WTC11 (cell line): ENCODE data around the gene EOMES. TPM values are rescaled to one million over a fixed set of nuclear protein-coding genes. Genes with fewer than 3 reads are reported as not detected.

Experiments used
- ATAC-seq: fragments of 200-7000 bp; cut with Tn5 transposase; 2 replicates; pipeline ENCODE4 v1.10.0; 2021; ENCODE audit warnings: mild to moderate bottlenecking, moderate library complexity
- CTCF ChIA-PET: fragments of 300-600 bp; sonication (Branson Sonifier 250); formaldehyde crosslinking; loops from one replicate; lab custom pipeline; 2021; ENCODE audit warnings: antibody characterized with exemption; lab: Charles Lee
- POLR2A ChIA-PET: fragments of 350-600 bp; sonication (Branson Sonifier 250); formaldehyde crosslinking; loops from one replicate; lab custom pipeline; 2021; ENCODE audit warnings: antibody characterized with exemption; lab: Charles Lee
- DNase-seq: peaks from one replicate; pipeline ENCODE4 v3.0.0; 2021; ENCODE audit warnings: low spot score
- H3K27ac Mint-ChIP-seq: 2 replicates; pipeline ENCODE4 v1.8.0; 2021; ENCODE audit warnings: mixed read lengths
- H3K27me3 Mint-ChIP-seq: 2 replicates; pipeline ENCODE4 v1.8.0; 2021; ENCODE audit warnings: low read depth, mild to moderate bottlenecking, moderate library complexity, mixed read lengths
- H3K36me3 Mint-ChIP-seq: 2 replicates; pipeline ENCODE4 v1.8.0; 2021; ENCODE audit warnings: mixed read lengths
- H3K4me1 Mint-ChIP-seq: 2 replicates; pipeline ENCODE4 v1.8.0; 2022; ENCODE audit warnings: mixed read lengths
- H3K4me3 Mint-ChIP-seq: 2 replicates; pipeline ENCODE4 v1.8.0; 2021; ENCODE audit warnings: mild to moderate bottlenecking, moderate library complexity, mixed read lengths
- H3K9me3 Mint-ChIP-seq: 2 replicates; pipeline ENCODE4 v1.8.0; 2021; ENCODE audit warnings: mixed read lengths
- ATF3 ChIP-seq: sonication (generic); formaldehyde crosslinking; conservative IDR thresholded peaks from 2 replicates; pipeline ENCODE4 v1.8.1; 2022; ENCODE audit warnings: mild to moderate bottlenecking, missing genetic modification reagents
- ELF4 ChIP-seq: sonication (generic); formaldehyde crosslinking; IDR thresholded peaks from 2 replicates; pipeline ENCODE4 v1.8.1; 2022; ENCODE audit warnings: low read depth, mild to moderate bottlenecking, moderate library complexity, missing genetic modification reagents
- EMX1 ChIP-seq: fragments of 250-450 bp; sonication (Bioruptor Pico); IDR thresholded peaks from 2 replicates; pipeline ENCODE4 v1.8.0; 2021; ENCODE audit warnings: mild to moderate bottlenecking
- ESRRA ChIP-seq: sonication (generic); formaldehyde crosslinking; IDR thresholded peaks from 2 replicates; pipeline ENCODE4 v1.8.1; 2022; ENCODE audit warnings: mild to moderate bottlenecking, missing genetic modification reagents, borderline replicate concordance
- ETV6 ChIP-seq: sonication (generic); formaldehyde crosslinking; IDR thresholded peaks from 2 replicates; pipeline ENCODE4 v1.8.1; 2022; ENCODE audit warnings: mild to moderate bottlenecking, missing genetic modification reagents
- HMGA2 ChIP-seq: fragments of 250-450 bp; sonication (Bioruptor Pico); IDR thresholded peaks from 2 replicates; pipeline ENCODE4 v1.4.0; 2021; ENCODE audit warnings: mild to moderate bottlenecking, moderate library complexity
- JUN ChIP-seq: sonication (generic); formaldehyde crosslinking; IDR thresholded peaks from 2 replicates; pipeline ENCODE4 v1.8.0; 2023; ENCODE audit warnings: mild to moderate bottlenecking, missing genetic modification reagents
- MLX ChIP-seq: sonication (generic); formaldehyde crosslinking; IDR thresholded peaks from 2 replicates; pipeline ENCODE4 v1.8.1; 2023; ENCODE audit warnings: mild to moderate bottlenecking, missing genetic modification reagents, moderate library complexity
- NFYB ChIP-seq: sonication (generic); formaldehyde crosslinking; conservative IDR thresholded peaks from 2 replicates; pipeline ENCODE4 v1.8.0; 2022; ENCODE audit warnings: low read depth, missing genetic modification reagents
- PRRX2 ChIP-seq: fragments of 250-450 bp; sonication (Bioruptor Pico); IDR thresholded peaks from 2 replicates; pipeline ENCODE4 v1.8.0; 2021; ENCODE audit warnings: mild to moderate bottlenecking
- TEAD1 ChIP-seq: sonication (generic); formaldehyde crosslinking; IDR thresholded peaks from 2 replicates; pipeline ENCODE4 v1.8.0; 2022; ENCODE audit warnings: mild to moderate bottlenecking, missing genetic modification reagents
- TP53 ChIP-seq: sonication (generic); formaldehyde crosslinking; IDR thresholded peaks from 2 replicates; pipeline ENCODE4 v1.8.1; 2023; ENCODE audit warnings: mild to moderate bottlenecking, missing genetic modification reagents
- ZMAT4 ChIP-seq: fragments of 250-450 bp; sonication (Bioruptor Pico); IDR thresholded peaks from 2 replicates; pipeline ENCODE4 v1.9.0; 2021; ENCODE audit warnings: mild to moderate bottlenecking
- ZNF317 ChIP-seq: sonication (generic); formaldehyde crosslinking; IDR thresholded peaks from 2 replicates; pipeline ENCODE4 v1.8.1; 2023; ENCODE audit warnings: low read depth, mild to moderate bottlenecking, moderate library complexity, missing genetic modification reagents, borderline replicate concordance
- total RNA-seq: library from RNA; stranded (reverse); gene quantifications from 3 replicates; pipeline ENCODE4 v1.2.3, GENCODE V29; 2021
- TF ChIP-seq, protein P1 (sequence below): sonication (generic); formaldehyde crosslinking; IDR thresholded peaks from 2 replicates; pipeline ENCODE4 v1.8.1; 2023; ENCODE audit warnings: mild to moderate bottlenecking, moderate library complexity, missing genetic modification reagents
- TF ChIP-seq, protein P2 (sequence below): fragments of 250-450 bp; sonication (Bioruptor Pico); IDR thresholded peaks from 2 replicates; pipeline ENCODE4 v2.1.2; 2022; ENCODE audit warnings: mild to moderate bottlenecking, moderate library complexity
- TF ChIP-seq, protein P3 (sequence below): sonication (generic); formaldehyde crosslinking; IDR thresholded peaks from 2 replicates; pipeline ENCODE4 v1.8.0; 2022; ENCODE audit warnings: missing genetic modification reagents
- TF ChIP-seq, protein P4 (sequence below): sonication (generic); formaldehyde crosslinking; IDR thresholded peaks from 2 replicates; pipeline ENCODE4 v1.8.0; 2022; ENCODE audit warnings: mild to moderate bottlenecking, missing genetic modification reagents
- TF ChIP-seq, protein P5 (sequence below): sonication (generic); formaldehyde crosslinking; IDR thresholded peaks from 2 replicates; pipeline ENCODE4 v1.8.0; 2022; ENCODE audit warnings: mild to moderate bottlenecking, missing genetic modification reagents

EOMES gene
- total RNA-seq, 1 experiment from 2014 or later: 1.4 TPM

DNA sequence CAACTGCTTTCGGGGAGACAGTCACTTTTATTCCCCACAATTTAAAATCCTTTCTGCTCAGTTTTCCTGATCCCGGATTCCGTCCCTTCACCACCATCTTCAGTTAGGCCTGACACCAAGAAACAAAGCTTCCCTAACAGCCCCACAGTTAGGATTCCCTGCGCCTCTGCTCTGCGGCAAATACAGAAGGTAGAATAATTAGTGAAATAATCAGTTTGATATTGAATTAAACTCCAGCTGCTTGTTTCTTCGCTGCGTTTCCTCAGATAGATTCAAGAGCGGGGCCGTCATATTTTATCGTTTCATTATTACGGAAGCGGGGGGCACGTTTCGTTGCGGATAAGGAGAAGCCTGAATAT, 1.3 kb upstream of the EOMES start:
- Mint-ChIP-seq H3K9me3 (no peaks in the 10 kb centered on the region), H3K36me3 (no peaks in the 10 kb centered on the region), H3K4me3 (peak overlapping the region; percentile 85), H3K27me3 (peaks cover 94% of the 10 kb centered on the region), H3K4me1 (peaks cover 78% of the 10 kb centered on the region), H3K27ac (no peak overlapping the region)
- POLR2A ChIA-PET: no interaction called here
- CTCF ChIA-PET: interaction anchor here (1.2 to 5.3 kb wide), 6 partner anchors 8 to 626 kb away, joined by 3 to 120 read pairs (median 6); partner anchors contain the start of genes AZI2, NEK10 and ZCWPW2
- DNase-seq (no peak), ATAC-seq (no peak)
- TF ChIP-seq TEAD1 (CRISPR knock-in tag): no peak
- TF ChIP-seq, protein P1, sequence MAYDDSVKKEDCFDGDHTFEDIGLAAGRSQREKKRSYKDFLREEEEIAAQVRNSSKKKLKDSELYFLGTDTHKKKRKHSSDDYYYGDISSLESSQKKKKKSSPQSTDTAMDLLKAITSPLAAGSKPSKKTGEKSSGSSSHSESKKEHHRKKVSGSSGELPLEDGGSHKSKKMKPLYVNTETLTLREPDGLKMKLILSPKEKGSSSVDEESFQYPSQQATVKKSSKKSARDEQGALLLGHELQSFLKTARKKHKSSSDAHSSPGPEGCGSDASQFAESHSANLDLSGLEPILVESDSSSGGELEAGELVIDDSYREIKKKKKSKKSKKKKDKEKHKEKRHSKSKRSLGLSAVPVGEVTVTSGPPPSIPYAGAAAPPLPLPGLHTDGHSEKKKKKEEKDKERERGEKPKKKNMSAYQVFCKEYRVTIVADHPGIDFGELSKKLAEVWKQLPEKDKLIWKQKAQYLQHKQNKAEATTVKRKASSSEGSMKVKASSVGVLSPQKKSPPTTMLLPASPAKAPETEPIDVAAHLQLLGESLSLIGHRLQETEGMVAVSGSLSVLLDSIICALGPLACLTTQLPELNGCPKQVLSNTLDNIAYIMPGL (CRISPR knock-in tag): no peak
- no peak for TF ChIP-seq ELF4 (CRISPR knock-in tag)
- no peak for TF ChIP-seq NFYB (CRISPR knock-in tag)
- TF ChIP-seq, protein P2, sequence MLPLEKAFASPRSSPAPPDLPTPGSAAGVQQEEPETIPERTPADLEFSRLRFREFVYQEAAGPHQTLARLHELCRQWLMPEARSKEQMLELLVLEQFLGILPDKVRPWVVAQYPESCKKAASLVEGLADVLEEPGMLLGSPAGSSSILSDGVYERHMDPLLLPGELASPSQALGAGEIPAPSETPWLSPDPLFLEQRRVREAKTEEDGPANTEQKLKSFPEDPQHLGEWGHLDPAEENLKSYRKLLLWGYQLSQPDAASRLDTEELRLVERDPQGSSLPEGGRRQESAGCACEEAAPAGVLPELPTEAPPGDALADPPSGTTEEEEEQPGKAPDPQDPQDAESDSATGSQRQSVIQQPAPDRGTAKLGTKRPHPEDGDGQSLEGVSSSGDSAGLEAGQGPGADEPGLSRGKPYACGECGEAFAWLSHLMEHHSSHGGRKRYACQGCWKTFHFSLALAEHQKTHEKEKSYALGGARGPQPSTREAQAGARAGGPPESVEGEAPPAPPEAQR (CRISPR knock-in tag): no peak
- no peak for TF ChIP-seq MLX (CRISPR knock-in tag)
- TF ChIP-seq PRRX2: no peak

GRCh38 chr3:27723001-27723445, 900 bp upstream of the EOMES start:
- Mint-ChIP-seq H3K27me3 (peaks cover 94% of the 10 kb centered on the region), H3K4me3 (peak overlapping the region; percentile 85), H3K9me3 (no peaks in the 10 kb centered on the region), H3K4me1 (peaks cover 78% of the 10 kb centered on the region), H3K36me3 (no peaks in the 10 kb centered on the region), H3K27ac (no peak overlapping the region)
- CTCF ChIA-PET: interaction anchor here (0.6 to 5.3 kb wide), 6 partner anchors 9 to 626 kb away, joined by 3 to 120 read pairs (median 6); partner anchors contain the start of genes AZI2, NEK10 and ZCWPW2
- TF ChIP-seq ZMAT4 (CRISPR knock-in tag) (no peak), ATF3 (CRISPR knock-in tag) (no peak)
- TF ChIP-seq, protein P3, sequence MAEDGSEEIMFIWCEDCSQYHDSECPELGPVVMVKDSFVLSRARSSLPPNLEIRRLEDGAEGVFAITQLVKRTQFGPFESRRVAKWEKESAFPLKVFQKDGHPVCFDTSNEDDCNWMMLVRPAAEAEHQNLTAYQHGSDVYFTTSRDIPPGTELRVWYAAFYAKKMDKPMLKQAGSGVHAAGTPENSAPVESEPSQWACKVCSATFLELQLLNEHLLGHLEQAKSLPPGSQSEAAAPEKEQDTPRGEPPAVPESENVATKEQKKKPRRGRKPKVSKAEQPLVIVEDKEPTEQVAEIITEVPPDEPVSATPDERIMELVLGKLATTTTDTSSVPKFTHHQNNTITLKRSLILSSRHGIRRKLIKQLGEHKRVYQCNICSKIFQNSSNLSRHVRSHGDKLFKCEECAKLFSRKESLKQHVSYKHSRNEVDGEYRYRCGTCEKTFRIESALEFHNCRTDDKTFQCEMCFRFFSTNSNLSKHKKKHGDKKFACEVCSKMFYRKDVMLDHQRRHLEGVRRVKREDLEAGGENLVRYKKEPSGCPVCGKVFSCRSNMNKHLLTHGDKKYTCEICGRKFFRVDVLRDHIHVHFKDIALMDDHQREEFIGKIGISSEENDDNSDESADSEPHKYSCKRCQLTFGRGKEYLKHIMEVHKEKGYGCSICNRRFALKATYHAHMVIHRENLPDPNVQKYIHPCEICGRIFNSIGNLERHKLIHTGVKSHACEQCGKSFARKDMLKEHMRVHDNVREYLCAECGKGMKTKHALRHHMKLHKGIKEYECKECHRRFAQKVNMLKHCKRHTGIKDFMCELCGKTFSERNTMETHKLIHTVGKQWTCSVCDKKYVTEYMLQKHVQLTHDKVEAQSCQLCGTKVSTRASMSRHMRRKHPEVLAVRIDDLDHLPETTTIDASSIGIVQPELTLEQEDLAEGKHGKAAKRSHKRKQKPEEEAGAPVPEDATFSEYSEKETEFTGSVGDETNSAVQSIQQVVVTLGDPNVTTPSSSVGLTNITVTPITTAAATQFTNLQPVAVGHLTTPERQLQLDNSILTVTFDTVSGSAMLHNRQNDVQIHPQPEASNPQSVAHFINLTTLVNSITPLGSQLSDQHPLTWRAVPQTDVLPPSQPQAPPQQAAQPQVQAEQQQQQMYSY (CRISPR knock-in tag): no peak
- DNase-seq (no peak), ATAC-seq (no peak; the same call in 1 of the 2 replicates)
- POLR2A ChIA-PET: no interaction called here

DNA sequence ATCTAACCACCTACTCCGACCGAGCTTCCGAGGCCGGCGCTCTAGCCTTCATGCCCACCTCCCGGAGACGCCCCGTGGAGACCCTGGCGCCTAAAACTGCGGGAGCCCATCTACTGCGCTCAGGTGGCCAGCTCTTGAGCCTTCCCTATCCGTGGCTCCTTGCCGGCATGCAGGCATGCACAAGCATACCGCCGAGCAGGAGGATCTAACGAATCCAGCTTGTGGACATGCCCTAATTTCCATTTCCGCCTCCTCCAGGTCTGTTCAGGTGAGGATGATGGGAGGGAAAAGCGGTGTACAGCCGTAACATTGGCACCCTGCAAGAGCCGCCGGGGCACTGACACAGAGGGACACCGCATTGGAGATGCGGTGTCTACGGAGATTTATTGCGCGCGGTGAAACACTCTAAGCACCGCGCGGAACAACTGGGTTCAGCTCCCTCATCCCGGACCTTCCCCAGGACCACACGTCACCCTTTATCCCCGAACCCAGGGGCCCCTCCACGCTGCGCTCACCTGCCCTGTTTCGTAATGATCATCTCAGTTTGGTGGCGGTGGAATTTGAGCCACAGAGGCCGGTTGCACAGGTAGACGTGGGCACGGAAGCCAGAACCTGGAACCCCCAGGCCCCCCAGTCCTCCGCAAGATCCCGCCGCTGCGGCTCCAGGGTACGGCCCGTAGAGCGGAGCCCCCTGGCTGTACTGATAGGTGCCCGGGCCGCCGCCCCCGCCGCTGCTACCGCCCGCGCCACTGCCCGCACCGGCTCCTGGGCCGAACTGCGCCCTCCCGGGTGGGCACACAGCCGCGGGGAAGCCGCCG, 1.0 kb downstream of the EOMES start:
- Mint-ChIP-seq H3K27ac (no peak overlapping the region), H3K4me1 (peaks cover 78% of the 10 kb centered on the region), H3K9me3 (no peaks in the 10 kb centered on the region), H3K27me3 (peaks cover 94% of the 10 kb centered on the region), H3K4me3 (peak overlapping the region; percentile 75), H3K36me3 (no peaks in the 10 kb centered on the region)
- DNase-seq (peak; percentile 63), ATAC-seq (peak; percentile 5)
- ChIA-PET POLR2A (interaction anchor here (0.5 to 1.9 kb wide), 4 partner anchors 9 to 627 kb away, joined by 3 to 9 read pairs (median 4); partner anchors contain the start of genes AZI2 and ZCWPW2), CTCF (interaction anchor here (0.5 to 5.3 kb wide), 20 partner anchors 9 to 628 kb away, joined by 3 to 120 read pairs (median 5); partner anchors contain the start of genes AZI2, CMC1 and ZCWPW2)
- no peak for TF ChIP-seq HMGA2 (CRISPR knock-in tag)
- TF ChIP-seq ZNF317 (CRISPR knock-in tag): no peak
- TF ChIP-seq ESRRA (CRISPR knock-in tag): no peak
- TF ChIP-seq, protein P4, sequence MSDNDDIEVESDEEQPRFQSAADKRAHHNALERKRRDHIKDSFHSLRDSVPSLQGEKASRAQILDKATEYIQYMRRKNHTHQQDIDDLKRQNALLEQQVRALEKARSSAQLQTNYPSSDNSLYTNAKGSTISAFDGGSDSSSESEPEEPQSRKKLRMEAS: no peak
- TF ChIP-seq, protein P5, sequence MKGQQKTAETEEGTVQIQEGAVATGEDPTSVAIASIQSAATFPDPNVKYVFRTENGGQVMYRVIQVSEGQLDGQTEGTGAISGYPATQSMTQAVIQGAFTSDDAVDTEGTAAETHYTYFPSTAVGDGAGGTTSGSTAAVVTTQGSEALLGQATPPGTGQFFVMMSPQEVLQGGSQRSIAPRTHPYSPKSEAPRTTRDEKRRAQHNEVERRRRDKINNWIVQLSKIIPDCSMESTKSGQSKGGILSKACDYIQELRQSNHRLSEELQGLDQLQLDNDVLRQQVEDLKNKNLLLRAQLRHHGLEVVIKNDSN (CRISPR knock-in tag): no peak
- TF ChIP-seq EMX1 (CRISPR knock-in tag): no peak
- TF ChIP-seq JUN (CRISPR knock-in tag): no peak
- TF ChIP-seq TP53 (CRISPR knock-in tag): no peak
- no peak for TF ChIP-seq ETV6 (CRISPR knock-in tag)
